Sigmoid colon (tissue), 7 donors: ENCODE data around the gene KCNQ2. TPM values are rescaled to one million over a fixed set of nuclear protein-coding genes. Genes with fewer than 3 reads are reported as not detected.

Experiments used
- DNase-seq: peaks from one replicate; pipeline ENCODE4 v3.0.0-alpha.2; 2019
- H3K27ac ChIP-seq, 4 donors: fragments of 200-600 bp; sonication (generic); one replicate each; pipeline ENCODE4 v1.5.1; 2016 to 2019; ENCODE audit warnings: mild to moderate bottlenecking in 1 of 4
- H3K27me3 ChIP-seq, 3 donors: fragments of 200-600 bp; sonication (generic); one replicate each; pipeline ENCODE4 v1.5.1; 2019; ENCODE audit warnings: mild to moderate bottlenecking in 1 of 3
- H3K36me3 ChIP-seq, 4 donors: fragments of 200-600 bp; sonication (generic); one replicate each; pipeline ENCODE4 v1.5.1; 2016 to 2019
- H3K4me1 ChIP-seq, 4 donors: fragments of 200-600 bp; sonication (generic); one replicate each; pipeline ENCODE4 v1.5.1; 2017 to 2019
- H3K4me3 ChIP-seq, 4 donors: fragments of 200-600 bp; sonication (generic); one replicate each; pipeline ENCODE4 v1.5.1; 2017 to 2019; ENCODE audit warnings: mild to moderate bottlenecking in 2 of 4, moderate library complexity in 1 of 4
- H3K9me3 ChIP-seq, 4 donors: fragments of 200-600 bp in 3 of 4; sonication (generic) in 3 of 4; one replicate each; pipeline versions ENCODE4 v1.5.1 to v1.6.1; 2013 to 2019
- EP300 ChIP-seq, 4 donors: sonication (generic); formaldehyde crosslinking; IDR thresholded peaks; one replicate each; pipeline ENCODE4 v1.6.1; 2017; ENCODE audit warnings: antibody characterized with exemption in 4 of 4
- POLR2A ChIP-seq, 2 donors: fragments of 450-650 bp; IDR thresholded peaks; one replicate each; pipeline ENCODE4 v1.6.1; 2016; ENCODE audit warnings: antibody characterized with exemption in 2 of 2, mild to moderate bottlenecking in 2 of 2, moderate library complexity in 2 of 2
- POLR2AphosphoS5 ChIP-seq, 4 donors: sonication (generic); formaldehyde crosslinking; IDR thresholded peaks; one replicate each; pipeline ENCODE4 v1.6.1; 2017; ENCODE audit warnings: antibody characterized with exemption in 4 of 4
- WGBS, 2 donors: extraction: QIAGEN DNeasy Blood & Tissue Kit; methylation state at CpG; one replicate each; pipeline ENCODE4 v1.1.7; 2013; 5-methylcytosine and 5-hydroxymethylcytosine counted together
- intact Hi-C: fragments of 100-400 bp; cut with DNase I; formaldehyde crosslinking; loops from one replicate; pipeline ENCODE4 v1.15.1; 2023
- polyA plus RNA-seq, 3 donors: library from polyadenylated mRNA; stranded (reverse); fragments of 200-250 nt; gene quantifications; one replicate each; pipeline ENCODE4 v1.2.3, GENCODE V29; 2013
- total RNA-seq, 4 donors: library from RNA; depleted of rRNA; stranded (reverse); fragments of >200 nt; gene quantifications; one replicate each; pipeline ENCODE4 v1.1.0, GENCODE V29; 2016
- TF ChIP-seq, protein P1 (sequence below), 4 experiments: fragments of 450-650 bp in 3 of 4; fragments of 200-600 bp in 1 of 4; IDR thresholded peaks; one replicate each; pipeline ENCODE4 v1.5.1; 2016 to 2019; ENCODE audit warnings: antibody characterized with exemption in 4 of 4, mild to moderate bottlenecking in 3 of 4, moderate library complexity in 2 of 4
- donor health status: healthy with polysubstance abuse.
- donor health status: Bipolar disorder and iron deficiency.
- donor health status: healthy.

The KCNQ2 gene
- total and polyA plus RNA-seq, 7 donors, result 0.83 to 4.2 (median 1.2) TPM; not detected in 3

DNA sequence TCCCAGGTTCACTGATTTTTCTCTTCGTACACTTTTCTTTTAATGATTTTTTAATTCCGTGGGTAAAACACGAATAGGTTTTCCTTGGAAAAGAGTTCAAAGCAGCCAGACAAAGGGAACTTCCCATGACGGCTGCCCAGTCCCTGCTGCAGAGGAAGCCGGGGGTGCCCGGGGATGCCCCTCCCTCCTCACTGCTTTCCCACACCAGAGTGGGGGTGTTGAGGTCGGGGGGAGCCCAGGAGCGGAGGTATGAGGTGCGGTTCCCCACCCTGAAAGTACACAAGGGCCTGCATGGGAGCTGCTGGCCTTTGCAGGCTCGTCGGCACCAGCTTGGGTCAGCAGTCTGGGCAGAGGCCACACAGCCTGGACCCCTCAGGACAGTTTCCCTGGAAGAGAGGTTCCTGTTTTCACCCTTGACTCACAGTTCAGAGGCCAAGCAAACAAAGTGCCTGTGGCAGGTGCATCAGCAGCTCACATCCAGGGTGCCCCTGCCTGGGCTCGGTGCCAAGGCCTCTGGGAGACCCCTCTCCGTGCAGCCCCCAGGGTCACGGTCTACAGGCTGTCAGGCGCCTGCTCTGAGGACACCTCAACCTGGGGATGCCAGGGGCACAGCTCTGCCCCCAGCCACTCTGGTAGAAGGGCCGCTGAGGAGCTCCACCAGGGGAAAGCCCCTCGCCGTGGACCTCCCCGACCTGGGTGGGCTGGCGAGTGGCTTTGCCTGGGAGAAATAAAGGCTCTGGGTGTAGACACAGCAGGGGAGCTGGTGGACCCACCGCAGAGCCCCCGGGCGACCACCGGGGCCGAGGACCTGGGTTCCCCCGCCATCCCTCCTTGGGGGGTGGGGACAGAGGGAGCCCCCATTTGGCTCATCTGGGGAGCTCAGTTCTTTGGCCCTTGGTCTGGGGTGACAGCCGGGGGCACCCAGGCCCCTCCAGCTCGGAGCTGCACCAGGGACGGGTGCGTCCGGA is 95.9 kb downstream of the KCNQ2 start:
- intact Hi-C loops, result no loop called here
- DNase-seq, result no peak
- TF ChIP-seq EP300 (IDR thresholded peaks at IDR 0.05), result no peak
- TF ChIP-seq, protein P1, sequence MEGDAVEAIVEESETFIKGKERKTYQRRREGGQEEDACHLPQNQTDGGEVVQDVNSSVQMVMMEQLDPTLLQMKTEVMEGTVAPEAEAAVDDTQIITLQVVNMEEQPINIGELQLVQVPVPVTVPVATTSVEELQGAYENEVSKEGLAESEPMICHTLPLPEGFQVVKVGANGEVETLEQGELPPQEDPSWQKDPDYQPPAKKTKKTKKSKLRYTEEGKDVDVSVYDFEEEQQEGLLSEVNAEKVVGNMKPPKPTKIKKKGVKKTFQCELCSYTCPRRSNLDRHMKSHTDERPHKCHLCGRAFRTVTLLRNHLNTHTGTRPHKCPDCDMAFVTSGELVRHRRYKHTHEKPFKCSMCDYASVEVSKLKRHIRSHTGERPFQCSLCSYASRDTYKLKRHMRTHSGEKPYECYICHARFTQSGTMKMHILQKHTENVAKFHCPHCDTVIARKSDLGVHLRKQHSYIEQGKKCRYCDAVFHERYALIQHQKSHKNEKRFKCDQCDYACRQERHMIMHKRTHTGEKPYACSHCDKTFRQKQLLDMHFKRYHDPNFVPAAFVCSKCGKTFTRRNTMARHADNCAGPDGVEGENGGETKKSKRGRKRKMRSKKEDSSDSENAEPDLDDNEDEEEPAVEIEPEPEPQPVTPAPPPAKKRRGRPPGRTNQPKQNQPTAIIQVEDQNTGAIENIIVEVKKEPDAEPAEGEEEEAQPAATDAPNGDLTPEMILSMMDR (IDR thresholded peaks at IDR 0.05), result no peak
- TF ChIP-seq POLR2A (IDR thresholded peaks at IDR 0.05), result no peak
- no peak for TF ChIP-seq POLR2AphosphoS5 (IDR thresholded peaks at IDR 0.05)
- H3K4me3 ChIP-seq, result no peak overlapping the region
- H3K9me3 ChIP-seq, result no peaks in the 10 kb centered on the region
- H3K27ac ChIP-seq, result no peak overlapping the region
- H3K27me3 ChIP-seq, result peaks cover 13 to 95% (median 58%) of the 10 kb centered on the region in 3 donors
- H3K4me1 ChIP-seq, result no peaks in the 10 kb centered on the region
- H3K36me3 ChIP-seq, result no peaks in the 10 kb centered on the region
- WGBS, 2 donors, result 53 to 58% methylated on average over 31 of the region's 31 CpGs

GRCh38 chr20:63375438-63375837 is 97.0 kb downstream of the KCNQ2 start:
- WGBS, 2 donors, result 79 to 89% methylated on average over 3 of the region's 3 CpGs
- intact Hi-C loops, result no loop called here
- Histone ChIP-seq H3K36me3 (no peaks in the 10 kb centered on the region), H3K4me1 (no peaks in the 10 kb centered on the region), H3K27ac (no peak overlapping the region), H3K9me3 (no peaks in the 10 kb centered on the region), H3K27me3 (peaks cover 13 to 95% (median 53%) of the 10 kb centered on the region in 3 donors), H3K4me3 (no peak overlapping the region)
- TF ChIP-seq POLR2AphosphoS5 (IDR thresholded peaks at IDR 0.05), result no peak
- TF ChIP-seq EP300 (IDR thresholded peaks at IDR 0.05), result no peak
- TF ChIP-seq POLR2A (IDR thresholded peaks at IDR 0.05), result no peak
- TF ChIP-seq, protein P1 (IDR thresholded peaks at IDR 0.05), result no peak
- no peak for DNase-seq

- Histone ChIP-seq H3K27ac (no peak overlapping the region), H3K4me3 (no peak overlapping the region), H3K4me1 (no peaks in the 10 kb centered on the region), H3K27me3 (peaks cover 13 to 95% (median 53%) of the 10 kb centered on the region in 3 donors), H3K36me3 (no peaks in the 10 kb centered on the region), H3K9me3 (no peaks in the 10 kb centered on the region)
- 22 to 56% methylated on average over 12 of the region's 12 CpGs for WGBS, 2 donors
- intact Hi-C loops, result no loop called here
- DNase-seq, result no peak
- no peak for TF ChIP-seq POLR2AphosphoS5 (IDR thresholded peaks at IDR 0.05)
- TF ChIP-seq, protein P1 (IDR thresholded peaks at IDR 0.05), result no peak
- no peak for TF ChIP-seq POLR2A (IDR thresholded peaks at IDR 0.05)
- no peak for TF ChIP-seq EP300 (IDR thresholded peaks at IDR 0.05)
Measured at GRCh38 chr20:63374504-63374903, 98.0 kb downstream of the KCNQ2 start.

- WGBS, 2 donors, result 68 to 75% methylated on average over 19 of the region's 19 CpGs
- intact Hi-C loops, result no loop called here
- Histone ChIP-seq H3K9me3 (no peaks in the 10 kb centered on the region), H3K36me3 (no peaks in the 10 kb centered on the region), H3K27me3 (peaks cover 13 to 92% (median 53%) of the 10 kb centered on the region in 3 donors), H3K4me1 (no peaks in the 10 kb centered on the region), H3K27ac (no peak overlapping the region), H3K4me3 (no peak overlapping the region)
- DNase-seq, result no peak
- TF ChIP-seq POLR2A (IDR thresholded peaks at IDR 0.05) (no peak), EP300 (IDR thresholded peaks at IDR 0.05) (no peak), POLR2AphosphoS5 (IDR thresholded peaks at IDR 0.05) (no peak)
- TF ChIP-seq, protein P1 (IDR thresholded peaks at IDR 0.05), result no peak
Measured at GRCh38 chr20:63373996-63374395, 98.5 kb downstream of the KCNQ2 start.
